ENCODE data around the gene CEACAM18. TPM values are rescaled to one million over a fixed set of nuclear protein-coding genes. Genes with fewer than 3 reads are reported as not detected.
A peak's percentile ranks its signal among the peaks of the same experiment; 100 is the strongest.

The CEACAM18 gene
- total RNA-seq, 1 donor from 2014 or later: not detected

DNA sequence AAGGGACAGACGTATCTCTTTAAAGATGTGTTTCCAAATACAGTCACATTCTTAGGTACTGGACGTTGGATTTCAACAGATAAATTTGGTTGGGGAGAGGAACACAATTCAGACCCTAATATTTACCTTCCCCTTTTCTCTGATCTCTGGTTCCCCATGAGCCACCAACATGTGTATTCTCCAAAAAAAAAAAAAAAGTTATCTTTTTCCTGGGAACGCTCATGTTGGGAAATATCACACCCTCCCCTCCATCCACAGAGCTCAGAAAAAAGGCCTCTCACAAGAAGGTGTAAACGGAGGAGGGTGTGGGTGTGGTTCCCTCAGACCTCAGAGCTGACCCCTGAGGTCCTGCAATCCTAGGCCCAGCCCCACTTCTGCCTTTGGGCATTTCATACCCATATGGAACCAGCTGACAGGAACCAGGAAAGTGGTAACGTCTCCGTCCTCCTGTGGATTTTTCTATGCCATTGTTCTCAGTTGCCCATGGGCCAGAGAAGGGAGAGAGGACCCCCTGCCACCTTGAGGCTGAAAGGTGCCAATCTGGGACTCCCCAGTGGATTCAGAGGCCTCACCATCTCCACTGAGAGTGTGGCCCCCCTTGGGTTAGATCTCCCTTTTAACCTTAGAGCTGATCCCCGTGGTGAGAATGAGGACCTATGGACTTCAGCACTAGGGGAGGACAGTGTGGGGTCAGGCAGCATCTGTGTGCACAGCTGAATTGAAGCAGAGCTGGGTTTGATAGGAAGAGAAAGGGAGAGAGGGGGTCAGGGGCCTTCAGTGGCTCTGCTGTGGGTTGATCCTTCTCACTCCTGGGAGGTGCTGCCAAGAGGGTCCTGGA, 31.7 kb downstream of the CEACAM18 start:
- peak; percentile 65 for DNase-seq (ENCODE audit: extremely low spot score, unreplicated experiment)
- TF ChIP-seq, protein P1, sequence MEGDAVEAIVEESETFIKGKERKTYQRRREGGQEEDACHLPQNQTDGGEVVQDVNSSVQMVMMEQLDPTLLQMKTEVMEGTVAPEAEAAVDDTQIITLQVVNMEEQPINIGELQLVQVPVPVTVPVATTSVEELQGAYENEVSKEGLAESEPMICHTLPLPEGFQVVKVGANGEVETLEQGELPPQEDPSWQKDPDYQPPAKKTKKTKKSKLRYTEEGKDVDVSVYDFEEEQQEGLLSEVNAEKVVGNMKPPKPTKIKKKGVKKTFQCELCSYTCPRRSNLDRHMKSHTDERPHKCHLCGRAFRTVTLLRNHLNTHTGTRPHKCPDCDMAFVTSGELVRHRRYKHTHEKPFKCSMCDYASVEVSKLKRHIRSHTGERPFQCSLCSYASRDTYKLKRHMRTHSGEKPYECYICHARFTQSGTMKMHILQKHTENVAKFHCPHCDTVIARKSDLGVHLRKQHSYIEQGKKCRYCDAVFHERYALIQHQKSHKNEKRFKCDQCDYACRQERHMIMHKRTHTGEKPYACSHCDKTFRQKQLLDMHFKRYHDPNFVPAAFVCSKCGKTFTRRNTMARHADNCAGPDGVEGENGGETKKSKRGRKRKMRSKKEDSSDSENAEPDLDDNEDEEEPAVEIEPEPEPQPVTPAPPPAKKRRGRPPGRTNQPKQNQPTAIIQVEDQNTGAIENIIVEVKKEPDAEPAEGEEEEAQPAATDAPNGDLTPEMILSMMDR (IDR thresholded peaks at IDR 0.05): no peak
- no peak overlapping the region for H3K4me3 Mint-ChIP-seq (ENCODE audit: unreplicated experiment)
- no peaks in the 10 kb centered on the region for H3K4me1 Mint-ChIP-seq (ENCODE audit: unreplicated experiment)
- H3K9me3 Mint-ChIP-seq (ENCODE audit: unreplicated experiment): no peaks in the 10 kb centered on the region
- no peaks in the 10 kb centered on the region for H3K27me3 Mint-ChIP-seq (ENCODE audit: unreplicated experiment)
- H3K36me3 Mint-ChIP-seq (ENCODE audit: unreplicated experiment): no peaks in the 10 kb centered on the region
- H3K27ac Mint-ChIP-seq (ENCODE audit: unreplicated experiment): no peak overlapping the region

DNA sequence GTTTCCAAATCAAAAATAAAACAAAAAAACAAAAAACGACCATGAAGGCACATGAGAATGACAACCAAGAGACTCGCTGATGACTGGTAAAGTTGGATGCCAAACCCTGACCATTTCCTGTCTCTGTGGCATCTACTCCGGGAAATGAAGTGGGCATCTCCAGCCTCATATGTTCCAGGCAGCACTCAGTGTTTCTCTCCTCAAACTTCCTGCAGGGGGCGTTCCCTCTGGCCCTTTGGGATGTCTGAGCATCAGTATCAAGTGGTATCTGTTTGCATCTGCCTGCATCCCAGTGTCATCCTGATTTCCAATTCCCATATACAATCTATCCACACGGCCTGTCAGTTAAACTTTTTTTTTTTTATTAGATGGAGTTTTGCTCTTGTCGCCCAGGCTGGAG, 33.0 kb downstream of the CEACAM18 start:
- DNase-seq (ENCODE audit: extremely low spot score, unreplicated experiment): no peak
- TF ChIP-seq, protein P1 (IDR thresholded peaks at IDR 0.05): no peak
- Mint-ChIP-seq H3K27ac (ENCODE audit: unreplicated experiment) (no peak overlapping the region), H3K36me3 (ENCODE audit: unreplicated experiment) (no peaks in the 10 kb centered on the region), H3K4me1 (ENCODE audit: unreplicated experiment) (no peaks in the 10 kb centered on the region), H3K9me3 (ENCODE audit: unreplicated experiment) (no peaks in the 10 kb centered on the region), H3K27me3 (ENCODE audit: unreplicated experiment) (no peaks in the 10 kb centered on the region), H3K4me3 (ENCODE audit: unreplicated experiment) (no peak overlapping the region)

DNA sequence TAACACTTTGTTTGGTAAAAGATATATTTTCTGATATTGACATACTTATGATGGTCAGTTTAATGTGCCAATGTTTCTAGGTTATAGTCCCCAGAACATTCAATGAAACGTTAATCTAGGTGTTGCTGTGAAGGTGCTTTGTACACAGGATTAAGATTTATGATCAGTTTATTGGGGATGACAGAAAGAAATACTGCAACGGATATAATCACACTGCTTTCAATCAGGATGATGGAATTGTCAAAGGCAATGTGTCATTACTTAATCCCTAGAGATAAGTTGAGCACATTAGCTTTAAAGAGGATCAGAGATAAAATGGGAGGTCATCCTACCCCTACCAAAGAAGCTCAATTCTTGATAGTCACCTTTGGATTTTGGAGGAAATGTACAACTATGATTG, 35.6 kb downstream of the CEACAM18 start:
- peaks cover 5% of the 10 kb centered on the region for H3K9me3 Mint-ChIP-seq (ENCODE audit: unreplicated experiment)
- no peaks in the 10 kb centered on the region for H3K4me1 Mint-ChIP-seq (ENCODE audit: unreplicated experiment)
- TF ChIP-seq, protein P1 (IDR thresholded peaks at IDR 0.05): no peak
- DNase-seq (ENCODE audit: extremely low spot score, unreplicated experiment): no peak
- no peak overlapping the region for H3K4me3 Mint-ChIP-seq (ENCODE audit: unreplicated experiment)
- H3K27ac Mint-ChIP-seq (ENCODE audit: unreplicated experiment): no peak overlapping the region
- no peaks in the 10 kb centered on the region for H3K36me3 Mint-ChIP-seq (ENCODE audit: unreplicated experiment)
- no peaks in the 10 kb centered on the region for H3K27me3 Mint-ChIP-seq (ENCODE audit: unreplicated experiment)

DNA sequence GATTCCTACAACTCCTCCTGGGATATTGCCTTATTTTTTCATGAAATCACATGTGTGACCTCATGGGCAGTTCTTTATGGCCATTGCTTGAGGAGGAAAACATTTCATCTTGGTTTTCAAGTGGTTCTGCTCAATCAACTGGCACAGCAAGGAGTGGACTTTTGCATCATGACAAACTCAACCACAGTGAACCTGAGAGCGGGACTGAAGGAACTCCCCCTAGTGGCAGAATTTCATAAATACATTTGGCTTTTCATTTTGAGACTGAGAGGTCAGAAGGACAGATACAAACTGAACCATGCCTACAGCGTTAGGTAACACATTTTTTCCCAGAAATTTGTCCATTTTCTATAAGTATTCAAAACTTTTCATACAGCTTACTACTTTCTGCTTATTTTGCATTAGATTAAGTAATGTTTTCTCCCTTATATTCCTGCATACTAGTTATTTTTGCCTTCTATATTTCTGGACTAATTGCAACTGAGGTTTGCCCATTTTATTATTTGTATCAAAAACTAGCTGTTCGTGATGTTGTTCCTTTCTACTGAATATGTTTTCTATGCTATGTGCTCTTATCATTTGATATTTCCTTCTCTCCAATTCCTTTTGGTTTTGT, 36.6 kb downstream of the CEACAM18 start:
- H3K27me3 Mint-ChIP-seq (ENCODE audit: unreplicated experiment): no peaks in the 10 kb centered on the region
- no peaks in the 10 kb centered on the region for H3K36me3 Mint-ChIP-seq (ENCODE audit: unreplicated experiment)
- peaks cover 5% of the 10 kb centered on the region for H3K9me3 Mint-ChIP-seq (ENCODE audit: unreplicated experiment)
- TF ChIP-seq, protein P1 (IDR thresholded peaks at IDR 0.05): peak; percentile 65
- no peak overlapping the region for H3K27ac Mint-ChIP-seq (ENCODE audit: unreplicated experiment)
- DNase-seq (ENCODE audit: extremely low spot score, unreplicated experiment): no peak
- no peaks in the 10 kb centered on the region for H3K4me1 Mint-ChIP-seq (ENCODE audit: unreplicated experiment)
- no peak overlapping the region for H3K4me3 Mint-ChIP-seq (ENCODE audit: unreplicated experiment)

DNA sequence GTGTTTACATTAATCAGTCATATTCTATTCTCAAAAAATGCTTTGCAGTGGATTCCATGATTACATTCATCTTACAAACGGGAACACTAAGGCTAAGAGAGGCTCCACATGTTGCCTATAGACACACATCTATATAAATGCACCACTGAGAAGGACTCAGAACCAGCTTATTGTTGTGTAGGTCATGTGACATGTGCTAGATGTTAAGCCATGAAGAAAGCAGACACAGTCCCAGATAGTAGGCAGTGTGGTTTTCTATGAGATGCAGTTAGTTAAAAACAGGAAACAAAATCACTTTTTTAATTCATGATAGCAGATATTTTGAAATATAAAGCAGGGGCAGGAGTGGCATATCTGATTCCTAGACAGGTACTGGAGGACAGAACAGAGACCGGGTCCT, 42.4 kb downstream of the CEACAM18 start:
- Mint-ChIP-seq H3K36me3 (ENCODE audit: unreplicated experiment) (no peaks in the 10 kb centered on the region), H3K27ac (ENCODE audit: unreplicated experiment) (no peak overlapping the region), H3K9me3 (ENCODE audit: unreplicated experiment) (peaks cover 5% of the 10 kb centered on the region), H3K4me3 (ENCODE audit: unreplicated experiment) (no peak overlapping the region), H3K4me1 (ENCODE audit: unreplicated experiment) (no peaks in the 10 kb centered on the region), H3K27me3 (ENCODE audit: unreplicated experiment) (no peaks in the 10 kb centered on the region)
- TF ChIP-seq, protein P1 (IDR thresholded peaks at IDR 0.05): no peak
- no peak for DNase-seq (ENCODE audit: extremely low spot score, unreplicated experiment)
